GM19468 (cell line): ENCODE data around the gene FGF22.
"Not testable (repeated sequence)": the region's sequence is repeated elsewhere in the genome, so short reads cannot be mapped to it uniquely, and the experiment has no call there.

Experiments
- ATAC-seq: cut with Tn5 transposase; IDR thresholded peaks from one replicate; pipeline ENCODE4 v1.9.1; 2021; ENCODE audit warnings: mild to moderate bottlenecking, moderate library complexity, moderate number of reproducible peaks; ENCODE audit not compliant: unreplicated experiment; ENCODE audit errors: extremely low read depth

The FGF22 gene

DNA sequence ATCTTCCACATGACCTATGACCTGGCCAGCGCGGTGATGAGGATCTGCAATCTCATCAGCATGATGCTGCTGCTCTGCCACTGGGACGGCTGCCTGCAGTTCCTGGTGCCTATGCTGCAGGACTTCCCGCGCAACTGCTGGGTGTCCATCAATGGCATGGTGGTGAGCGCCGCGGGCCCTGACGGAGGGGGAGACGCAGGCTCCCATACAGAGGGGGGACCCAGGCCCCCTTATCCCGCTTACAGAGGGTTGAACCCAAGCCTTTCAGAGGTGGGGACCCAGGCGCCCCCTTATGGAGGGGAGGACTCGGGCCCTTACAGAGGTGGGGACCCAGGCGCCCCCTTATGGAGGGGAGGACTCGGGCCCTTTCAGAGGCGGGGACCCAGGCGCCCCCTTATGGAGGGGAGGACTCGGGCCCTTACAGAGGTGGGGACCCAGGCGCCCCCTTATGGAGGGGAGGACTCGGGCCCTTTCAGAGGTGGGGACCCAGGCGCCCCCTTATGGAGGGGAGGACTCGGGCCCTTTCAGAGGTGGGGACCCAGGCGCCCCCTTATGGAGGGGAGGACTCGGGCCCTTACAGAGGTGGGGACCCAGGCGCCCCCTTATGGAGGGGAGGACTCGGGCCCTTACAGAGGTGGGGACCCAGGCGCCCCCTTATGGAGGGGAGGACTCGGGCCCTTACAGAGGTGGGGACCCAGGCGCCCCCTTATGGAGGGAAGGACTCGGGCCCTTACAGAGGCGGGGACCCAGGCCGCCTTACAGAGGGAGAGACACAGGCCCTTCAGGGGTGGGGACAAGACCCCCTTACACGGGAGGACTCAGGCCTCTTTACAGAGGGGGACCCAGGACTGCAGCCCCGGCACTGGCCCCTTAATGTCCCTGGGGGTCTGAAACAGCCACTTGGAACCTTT, 34.4 kb upstream of the FGF22 start:
- not testable (repeated sequence) for ATAC-seq

DNA sequence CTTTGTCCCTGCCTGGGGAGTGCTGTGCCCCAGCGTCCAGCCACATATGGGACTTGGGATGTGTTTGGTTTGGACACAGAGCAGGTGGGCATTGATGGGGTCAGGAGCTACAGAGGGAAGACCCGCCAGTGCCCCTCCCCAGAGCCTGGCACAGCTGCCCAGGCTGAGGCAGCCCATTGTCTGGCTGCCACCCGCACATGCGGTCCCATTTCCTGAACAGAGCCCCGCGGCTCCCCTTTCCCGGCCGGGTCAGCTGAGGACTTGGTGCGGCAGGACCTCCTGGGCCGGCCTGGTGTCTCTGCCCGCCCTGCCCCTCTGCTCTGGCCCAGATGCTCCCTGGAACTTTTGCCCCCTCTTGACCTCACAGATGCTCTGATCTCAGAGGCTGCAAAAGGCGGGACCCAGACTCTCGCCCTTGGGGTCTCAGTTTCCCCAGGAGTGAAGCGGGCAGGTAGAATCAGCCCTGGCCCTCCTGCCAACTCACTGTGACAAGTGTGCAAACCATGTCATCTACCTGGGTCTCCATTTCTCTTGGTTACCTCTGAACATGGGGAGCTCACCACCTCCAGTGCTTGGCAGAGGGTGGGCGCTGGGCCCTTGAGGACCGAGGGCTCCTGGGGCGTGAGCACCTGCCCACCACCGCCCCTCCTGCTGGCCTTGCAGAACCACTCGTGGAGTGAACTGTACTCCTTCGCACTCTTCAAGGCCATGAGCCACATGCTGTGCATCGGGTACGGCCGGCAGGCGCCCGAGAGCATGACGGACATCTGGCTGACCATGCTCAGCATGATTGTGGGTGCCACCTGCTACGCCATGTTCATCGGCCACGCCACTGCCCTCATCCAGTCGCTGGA, 32.2 kb upstream of the FGF22 start:
- ATAC-seq, result no peak

DNA sequence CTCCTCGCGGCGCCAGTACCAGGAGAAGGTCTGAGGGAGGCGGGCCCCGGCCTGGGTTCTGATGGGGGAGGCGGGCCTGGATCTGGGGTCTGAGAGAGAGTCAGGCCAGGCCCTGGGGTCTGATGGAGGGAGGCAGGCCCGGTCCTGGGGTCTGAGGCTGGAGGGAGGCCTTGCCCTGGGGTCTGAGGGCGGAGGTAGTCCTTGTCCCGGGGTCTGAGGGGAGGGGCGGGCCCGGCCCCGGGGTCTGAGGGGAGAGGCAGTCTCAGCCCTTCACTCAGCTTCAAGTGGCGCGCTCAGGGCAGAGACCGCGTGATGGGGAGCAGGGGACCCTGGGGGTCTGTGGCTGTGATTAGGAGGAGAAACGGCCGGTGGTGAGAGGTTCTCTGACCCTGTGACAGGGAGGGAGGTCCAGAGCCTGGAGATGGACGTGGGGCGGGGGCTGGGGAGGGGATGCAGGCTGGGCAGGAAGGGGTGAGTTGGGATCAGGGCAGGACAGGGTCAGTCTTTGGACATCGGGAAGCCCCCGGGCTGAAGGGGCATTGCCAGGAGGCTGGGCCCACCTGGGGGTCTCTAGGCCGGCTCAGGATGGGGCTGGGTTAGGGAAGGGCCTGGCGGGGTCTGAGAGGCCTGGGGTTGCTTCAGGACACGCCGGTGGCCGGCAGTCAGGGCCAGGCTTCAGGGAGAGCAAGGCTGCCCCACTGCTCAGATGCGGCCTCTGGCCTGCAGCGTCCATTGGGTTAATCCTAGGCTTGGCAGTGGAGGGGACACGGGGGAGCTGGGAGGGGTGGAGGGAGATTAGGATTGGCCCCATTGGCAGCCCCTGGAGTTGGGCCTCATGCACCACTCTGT, 31.3 kb upstream of the FGF22 start:
- no peak for ATAC-seq

DNA sequence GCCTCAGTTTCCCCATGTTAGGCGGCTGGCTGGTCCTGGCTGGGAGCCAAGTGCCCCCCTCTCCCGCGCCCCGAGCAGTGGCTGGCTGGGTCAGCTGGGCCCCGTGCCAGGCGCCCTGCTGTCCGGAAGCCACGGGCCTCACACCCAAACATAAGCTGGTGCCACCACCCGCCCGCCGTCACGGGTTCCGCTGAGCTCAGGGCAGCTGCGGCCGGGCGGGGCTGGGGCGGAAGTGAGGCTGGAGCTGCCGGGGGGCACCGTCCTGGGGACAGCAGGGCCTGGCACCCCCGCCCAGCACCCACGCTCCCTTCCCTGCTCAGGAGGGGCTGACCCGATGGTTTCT, 30.7 kb upstream of the FGF22 start:
- ATAC-seq, result no peak

DNA sequence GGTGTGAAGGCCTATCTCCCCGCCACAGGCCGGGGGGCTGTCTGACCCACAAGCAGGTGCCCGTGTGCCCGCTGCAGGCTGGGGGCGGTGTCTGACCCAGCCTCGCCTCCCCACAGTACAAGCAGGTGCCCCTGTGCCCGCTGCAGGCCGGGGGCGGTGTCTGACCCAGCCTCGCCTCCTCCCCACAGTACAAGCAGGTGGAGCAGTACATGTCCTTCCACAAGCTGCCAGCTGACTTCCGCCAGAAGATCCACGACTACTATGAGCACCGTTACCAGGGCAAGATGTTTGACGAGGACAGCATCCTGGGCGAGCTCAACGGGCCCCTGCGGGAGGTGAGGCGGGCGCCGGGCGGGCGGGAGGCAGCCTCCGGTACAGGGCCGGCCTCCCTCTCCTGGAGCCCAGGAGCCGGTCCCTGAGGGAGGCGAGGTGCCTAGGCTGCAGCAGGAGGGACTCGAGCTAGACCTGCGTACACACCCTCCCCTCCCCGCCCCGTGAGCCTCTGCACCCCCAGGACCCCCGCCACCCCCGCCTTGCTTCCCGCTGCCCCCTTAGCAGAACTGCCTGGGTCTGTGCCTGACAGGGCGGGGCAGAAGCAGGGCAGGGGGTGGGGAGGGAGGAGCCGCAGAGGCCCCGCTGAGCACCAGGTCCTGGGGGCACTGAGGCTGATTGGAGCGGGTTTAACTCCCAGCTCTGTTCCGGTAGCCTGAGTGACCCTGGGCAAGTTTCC, 29.4 kb upstream of the FGF22 start:
- ATAC-seq, result no peak

DNA sequence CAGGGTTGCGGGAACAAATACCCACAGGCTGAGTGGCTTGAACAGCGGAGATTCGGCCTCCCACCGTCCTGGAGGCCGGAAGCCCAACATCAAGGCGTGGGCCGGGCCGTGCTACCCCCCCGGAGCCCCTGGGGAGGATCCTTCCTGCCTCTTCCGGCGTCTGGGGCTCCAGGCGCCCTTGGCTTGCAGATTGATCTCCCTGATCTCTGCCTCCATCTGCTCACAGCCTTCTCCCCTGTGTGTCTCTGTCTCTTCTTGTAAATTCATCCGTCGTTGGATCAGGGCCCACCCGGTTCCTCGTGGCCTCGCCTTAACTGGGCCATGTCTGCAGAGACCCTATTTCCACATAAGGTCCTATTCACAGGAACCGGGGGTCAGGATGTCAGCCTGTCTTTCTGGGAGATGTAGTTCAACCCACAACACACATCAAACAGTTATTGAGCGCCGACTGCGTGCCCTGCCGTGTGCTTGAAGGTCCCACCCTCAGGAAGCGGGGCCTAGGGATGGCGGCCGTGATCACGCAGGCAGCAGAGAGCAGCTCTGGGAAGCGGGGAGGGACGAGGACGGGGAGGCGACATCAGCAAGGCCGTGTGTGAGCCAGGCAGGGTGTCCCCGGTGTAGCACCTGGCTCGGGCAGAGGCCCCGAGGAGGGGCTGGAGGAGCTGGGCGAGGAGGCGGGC, 28.7 kb upstream of the FGF22 start:
- no peak for ATAC-seq

DNA sequence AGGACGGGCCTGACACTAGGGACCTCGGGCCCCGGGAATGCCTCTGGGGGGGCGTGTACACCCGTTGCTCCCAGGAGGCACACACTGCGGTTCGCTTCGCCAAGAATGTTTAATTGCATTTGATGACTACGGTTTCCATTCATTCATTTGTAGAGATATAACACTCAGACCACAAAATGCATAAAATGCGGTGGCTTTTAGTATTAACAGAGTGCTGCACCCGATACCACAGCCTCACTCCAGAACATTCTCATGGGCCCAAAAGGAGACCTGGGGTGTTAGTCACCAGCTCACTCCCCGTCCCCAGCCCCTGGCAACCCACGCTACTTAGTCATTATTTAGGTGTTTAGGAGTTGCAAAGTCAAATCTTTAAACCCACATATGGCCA, 28.2 kb upstream of the FGF22 start:
- ATAC-seq, result no peak

DNA sequence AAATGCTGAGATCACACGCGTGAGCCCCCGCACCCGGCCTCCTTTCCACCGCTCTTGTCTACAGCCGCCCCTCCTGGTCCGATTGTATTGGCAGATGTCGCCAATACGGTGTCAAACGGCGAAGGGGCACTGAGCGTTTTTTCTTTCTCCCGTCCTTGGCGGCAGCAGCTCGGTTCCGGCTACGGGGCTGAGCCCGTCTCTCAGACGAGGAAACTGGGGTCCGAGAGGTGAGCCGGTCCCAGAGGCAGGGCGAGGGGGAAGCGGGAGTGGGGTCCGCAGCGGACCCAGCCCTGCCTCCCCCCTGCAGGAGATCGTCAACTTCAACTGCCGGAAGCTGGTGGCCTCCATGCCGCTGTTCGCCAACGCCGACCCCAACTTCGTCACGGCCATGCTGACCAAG, 26.7 kb upstream of the FGF22 start:
- ATAC-seq, result no peak

DNA sequence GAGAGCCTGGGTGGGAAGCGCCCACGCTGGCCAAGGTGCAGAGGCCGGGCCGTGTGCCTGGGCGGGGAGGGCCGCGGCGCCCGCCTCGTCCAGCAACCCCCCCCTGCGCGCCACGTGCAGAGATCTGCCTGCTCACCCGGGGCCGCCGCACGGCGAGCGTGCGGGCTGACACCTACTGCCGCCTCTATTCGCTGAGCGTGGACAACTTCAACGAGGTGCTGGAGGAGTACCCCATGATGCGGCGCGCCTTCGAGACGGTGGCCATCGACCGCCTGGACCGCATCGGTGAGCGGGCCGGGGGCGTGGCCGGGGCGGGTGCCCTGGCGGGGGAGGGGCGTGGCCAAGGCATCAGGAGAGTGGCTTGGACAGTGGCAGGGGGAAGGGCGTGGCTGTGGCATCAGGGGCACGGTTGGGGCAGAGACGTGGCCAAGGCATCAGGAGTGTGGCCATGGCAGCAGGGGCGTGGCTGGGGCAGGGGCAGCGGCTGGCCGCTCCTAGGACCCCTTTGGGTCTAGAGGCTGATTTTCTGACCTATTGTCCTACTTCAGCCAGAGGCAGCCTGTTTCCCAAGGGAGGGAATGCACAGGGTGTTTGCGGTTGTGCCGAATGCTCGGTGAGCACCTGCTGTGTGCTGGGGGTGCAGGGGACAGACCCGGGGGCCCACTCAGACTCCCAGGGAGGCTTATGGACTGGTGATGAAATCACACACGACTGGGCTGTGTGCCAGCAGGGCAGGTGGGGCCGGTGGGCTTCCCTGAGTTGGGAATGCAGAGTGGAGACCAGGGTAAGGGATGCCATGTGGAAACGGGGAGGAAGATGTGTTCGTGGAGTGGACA, 25.7 kb upstream of the FGF22 start:
- no peak for ATAC-seq

DNA sequence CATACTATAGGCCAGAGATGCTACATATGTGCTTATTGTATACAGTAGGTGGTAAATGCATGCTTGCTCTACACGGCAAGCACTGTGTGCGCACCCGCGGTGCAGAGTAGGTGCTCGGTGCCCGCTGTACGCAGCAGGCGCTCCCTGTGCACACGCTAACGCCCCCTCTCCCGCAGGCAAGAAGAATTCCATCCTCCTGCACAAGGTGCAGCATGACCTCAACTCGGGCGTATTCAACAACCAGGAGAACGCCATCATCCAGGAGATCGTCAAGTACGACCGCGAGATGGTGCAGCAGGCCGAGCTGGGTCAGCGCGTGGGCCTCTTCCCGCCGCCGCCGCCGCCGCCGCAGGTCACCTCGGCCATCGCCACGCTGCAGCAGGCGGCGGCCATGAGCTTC, 24.1 kb upstream of the FGF22 start:
- no peak for ATAC-seq

DNA sequence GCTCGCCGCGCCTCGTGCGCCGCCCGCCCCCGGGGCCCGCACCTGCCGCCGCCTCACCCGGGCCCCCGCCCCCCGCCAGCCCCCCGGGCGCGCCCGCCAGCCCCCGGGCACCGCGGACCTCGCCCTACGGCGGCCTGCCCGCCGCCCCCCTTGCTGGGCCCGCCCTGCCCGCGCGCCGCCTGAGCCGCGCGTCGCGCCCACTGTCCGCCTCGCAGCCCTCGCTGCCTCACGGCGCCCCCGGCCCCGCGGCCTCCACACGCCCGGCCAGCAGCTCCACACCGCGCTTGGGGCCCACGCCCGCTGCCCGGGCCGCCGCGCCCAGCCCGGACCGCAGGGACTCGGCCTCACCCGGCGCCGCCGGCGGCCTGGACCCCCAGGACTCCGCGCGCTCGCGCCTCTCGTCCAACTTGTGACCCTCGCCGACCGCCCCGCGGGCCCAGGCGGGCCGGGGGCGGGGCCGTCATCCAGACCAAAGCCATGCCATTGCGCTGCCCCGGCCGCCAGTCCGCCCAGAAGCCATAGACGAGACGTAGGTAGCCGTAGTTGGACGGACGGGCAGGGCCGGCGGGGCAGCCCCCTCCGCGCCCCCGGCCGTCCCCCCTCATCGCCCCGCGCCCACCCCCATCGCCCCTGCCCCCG, 23.5 kb upstream of the FGF22 start:
- no peak for ATAC-seq

DNA sequence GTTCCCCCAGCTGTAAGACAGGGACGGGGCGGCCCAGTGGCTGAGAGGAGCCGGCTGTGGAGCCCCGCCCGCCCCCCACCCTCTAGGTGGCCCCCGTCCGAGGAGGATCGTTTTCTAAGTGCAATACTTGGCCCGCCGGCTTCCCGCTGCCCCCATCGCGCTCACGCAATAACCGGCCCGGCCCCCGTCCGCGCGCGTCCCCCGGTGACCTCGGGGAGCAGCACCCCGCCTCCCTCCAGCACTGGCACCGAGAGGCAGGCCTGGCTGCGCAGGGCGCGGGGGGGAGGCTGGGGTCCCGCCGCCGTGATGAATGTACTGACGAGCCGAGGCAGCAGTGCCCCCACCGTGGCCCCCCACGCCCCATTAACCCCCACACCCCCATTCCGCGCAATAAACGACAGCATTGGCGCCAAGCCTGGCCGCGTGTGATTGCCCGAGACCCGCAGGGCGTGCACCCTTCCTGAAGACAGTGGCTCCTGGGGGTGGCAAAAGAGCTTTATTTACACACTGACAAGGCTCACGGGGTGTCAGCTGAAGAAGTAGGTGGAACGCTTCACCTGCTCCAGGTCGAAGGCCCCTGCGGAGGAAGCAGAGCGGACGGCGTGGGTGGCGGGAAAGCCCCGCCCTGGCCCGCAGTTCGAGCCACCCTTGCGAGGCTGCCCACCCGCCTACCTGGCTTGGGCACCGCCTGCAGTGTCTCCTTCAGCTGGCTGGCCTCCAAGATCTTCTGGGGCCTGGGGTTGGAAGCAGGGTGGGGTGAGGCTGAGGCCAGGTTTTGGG, 22.7 kb upstream of the FGF22 start:
- no peak for ATAC-seq

DNA sequence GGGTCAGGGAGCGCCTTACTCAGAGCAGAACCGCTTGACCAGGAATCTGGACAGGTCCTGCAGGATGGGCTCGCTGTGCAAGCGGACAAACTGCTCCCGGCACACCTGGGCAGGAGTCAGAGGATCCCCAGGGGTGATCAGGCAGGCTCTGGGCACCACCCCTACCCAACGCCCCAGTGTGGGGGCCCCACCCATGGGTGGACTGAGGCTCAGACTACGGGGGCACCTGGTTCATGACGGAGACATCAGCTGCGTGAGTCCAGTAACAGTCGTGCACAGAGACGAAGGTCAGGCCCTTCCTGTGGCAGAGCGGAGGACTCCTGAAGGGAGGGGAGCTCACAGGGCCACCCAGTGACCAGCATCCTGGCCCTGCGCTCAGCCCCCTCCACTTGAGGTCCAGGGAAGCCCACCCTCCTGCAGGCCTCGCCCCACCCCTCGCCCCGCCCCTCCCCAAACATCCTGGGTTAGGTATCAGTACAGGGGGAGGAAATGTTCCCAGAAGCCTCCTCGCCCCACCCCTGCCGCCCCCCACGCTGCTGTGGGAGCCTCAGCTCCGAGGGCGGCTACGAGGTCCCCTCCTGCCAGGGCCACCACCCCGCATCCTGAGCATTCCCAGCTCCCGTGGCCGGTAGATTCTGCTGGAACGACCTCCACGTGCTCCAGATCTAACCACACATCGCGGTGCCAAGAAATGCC, 22.0 kb upstream of the FGF22 start:
- no peak for ATAC-seq

DNA sequence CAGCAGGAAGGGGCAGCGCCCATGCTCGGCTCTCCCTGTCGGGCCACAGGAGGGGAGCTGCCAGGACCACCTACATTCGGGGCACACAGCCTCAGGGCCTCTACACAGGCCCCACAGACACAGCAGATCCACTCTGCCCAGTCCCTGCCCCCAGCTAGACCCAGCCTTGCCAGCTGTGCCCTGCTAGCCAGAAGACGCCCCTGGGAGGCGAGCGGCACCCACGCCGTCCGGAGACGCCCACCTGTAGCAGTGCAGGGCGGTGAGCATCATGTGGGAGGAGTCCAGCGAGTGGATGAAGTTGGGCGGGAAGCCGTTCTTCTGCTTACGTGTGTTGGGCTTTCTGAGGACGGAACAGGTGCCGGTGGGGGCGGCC, 21.4 kb upstream of the FGF22 start:
- no peak for ATAC-seq

DNA sequence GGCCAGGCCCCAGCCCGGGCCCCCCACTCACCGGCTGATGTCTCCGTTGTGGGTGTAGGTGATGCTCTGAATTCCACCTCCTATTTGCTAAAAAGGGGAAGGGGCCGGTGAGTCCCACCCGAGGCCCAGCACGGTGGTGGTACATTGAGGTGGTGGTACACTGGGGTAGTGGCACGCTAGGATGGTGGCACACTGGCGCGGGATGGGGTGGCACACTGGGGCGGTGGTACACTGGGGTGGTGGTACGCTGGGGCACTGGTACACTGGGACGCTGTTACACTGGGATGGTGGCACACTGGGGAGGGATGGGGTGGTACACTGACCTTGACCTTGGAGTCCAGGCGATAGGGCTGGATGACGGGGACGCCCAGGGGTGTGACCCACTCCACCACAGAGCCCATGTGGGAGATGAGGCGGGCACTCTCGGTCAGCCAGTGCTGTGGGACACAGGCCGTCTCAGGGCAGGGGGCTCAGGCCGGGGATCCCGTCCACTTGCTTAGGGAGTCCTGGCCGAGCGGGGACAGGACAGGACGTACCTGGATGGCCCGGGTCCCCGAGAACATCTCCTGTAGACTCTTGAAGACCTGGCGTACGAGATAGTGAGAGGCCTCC, 20.9 kb upstream of the FGF22 start:
- ATAC-seq, result no peak

DNA sequence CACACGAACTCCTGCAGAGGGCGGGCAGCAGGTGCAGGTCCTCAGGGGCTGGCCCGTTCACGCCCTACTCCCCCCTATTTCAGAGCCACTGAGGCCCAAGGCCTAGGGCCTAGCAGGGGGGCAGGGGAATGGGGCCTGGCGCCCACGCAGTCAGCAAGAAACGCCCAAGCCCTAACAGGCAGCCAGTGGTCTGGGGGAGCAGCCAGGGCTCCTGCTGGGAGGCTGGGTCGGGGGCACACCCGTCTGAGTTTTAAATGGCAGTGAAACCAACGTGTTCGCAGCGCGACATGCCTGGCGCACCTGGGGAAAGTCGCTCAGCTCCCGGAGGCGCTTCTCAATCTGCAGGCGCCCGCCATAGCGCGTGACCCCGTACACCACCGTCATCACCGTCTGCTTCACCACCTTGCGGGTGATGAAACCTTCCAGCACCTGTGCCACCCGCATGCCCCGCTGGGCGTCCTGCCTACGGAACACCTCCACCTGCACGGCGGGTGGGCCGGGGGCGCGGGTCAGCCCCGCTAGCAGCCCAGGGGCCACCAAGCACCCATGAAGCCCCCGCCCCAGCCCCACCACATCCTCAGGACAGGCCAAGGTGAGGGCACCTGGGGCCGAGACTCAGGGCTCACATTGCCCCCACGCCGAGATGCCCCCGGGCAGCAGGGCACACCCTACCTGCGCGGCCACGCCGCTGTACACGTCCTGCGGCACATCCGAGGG, 20.2 kb upstream of the FGF22 start:
- ATAC-seq, result no peak
